ENCODE measurements around the gene SLC5A7.

The SLC5A7 gene

DNA sequence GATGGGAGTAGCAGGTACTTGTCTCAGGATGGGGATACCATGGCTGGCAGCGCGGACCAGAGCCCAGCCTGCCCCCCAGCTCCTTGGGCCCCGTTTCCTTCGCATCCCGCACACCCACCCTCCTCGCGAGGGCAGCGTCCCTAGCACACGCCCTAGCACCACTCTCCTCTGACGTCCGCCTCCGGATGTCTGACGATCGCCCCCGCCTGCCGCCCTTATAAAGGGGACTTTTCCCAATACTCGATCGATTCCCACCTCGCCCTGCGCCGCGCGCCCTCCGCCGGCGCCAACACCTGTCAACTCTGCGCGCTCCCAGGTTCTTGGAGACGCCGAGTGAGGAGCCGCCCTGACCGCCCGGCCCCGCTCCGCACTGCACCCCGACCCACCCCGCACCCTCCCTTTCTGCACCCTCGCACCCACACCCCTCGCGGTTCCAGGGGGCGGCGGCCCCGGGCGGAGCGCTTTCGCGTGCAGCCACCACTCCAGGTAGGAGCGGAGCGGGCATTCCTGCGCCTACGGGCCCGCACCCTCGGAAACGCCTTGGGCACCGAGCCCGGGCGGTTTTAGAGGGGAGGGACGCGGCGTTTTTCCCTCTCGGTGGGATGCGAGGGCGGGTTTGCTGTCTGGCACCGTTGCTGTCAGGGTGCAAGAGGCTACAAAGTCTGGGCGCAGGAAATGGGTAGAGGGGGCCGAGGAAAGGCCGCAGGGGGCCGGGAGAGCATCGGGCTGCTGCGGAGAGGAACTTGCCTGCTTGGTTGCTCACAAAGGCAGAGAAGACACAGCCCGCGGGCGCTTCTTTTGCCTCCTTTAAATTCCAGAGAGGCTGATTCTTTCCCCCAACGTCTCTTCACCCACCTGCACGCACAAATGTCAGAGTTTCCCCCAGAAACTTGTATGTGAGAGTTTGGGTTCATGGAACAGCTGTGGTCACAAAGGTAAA lies at the start of gene SLC5A7:
Gene SLC5A7, plus strand, starts transcription at position 247 of the 940 bp plus-strand sequence. CDS start 1,632 bp downstream, outside the sequence.
- DNase-seq (ENCODE audit: low read depth), result no peak

DNA sequence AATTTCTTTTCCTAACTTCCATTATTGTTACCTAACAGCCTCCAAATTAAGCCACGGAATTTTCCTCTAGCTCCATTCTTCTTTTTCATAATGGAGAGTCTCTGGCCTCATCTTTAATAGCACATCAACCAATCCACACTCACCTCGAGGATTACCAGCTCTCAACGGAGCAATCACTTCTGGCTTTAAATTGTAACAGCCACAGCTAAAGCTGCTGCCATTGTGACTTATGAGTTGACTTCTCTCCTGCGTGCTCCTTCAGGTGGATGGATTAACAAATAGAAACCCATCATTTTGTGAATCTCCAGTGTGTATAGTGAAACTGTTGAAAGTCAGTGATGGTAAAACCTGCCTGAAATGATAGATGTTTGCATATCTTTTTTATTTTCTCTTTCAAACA lies 24.9 kb upstream of the SLC5A7 start:
- no peak for DNase-seq (ENCODE audit: low read depth)

DNA sequence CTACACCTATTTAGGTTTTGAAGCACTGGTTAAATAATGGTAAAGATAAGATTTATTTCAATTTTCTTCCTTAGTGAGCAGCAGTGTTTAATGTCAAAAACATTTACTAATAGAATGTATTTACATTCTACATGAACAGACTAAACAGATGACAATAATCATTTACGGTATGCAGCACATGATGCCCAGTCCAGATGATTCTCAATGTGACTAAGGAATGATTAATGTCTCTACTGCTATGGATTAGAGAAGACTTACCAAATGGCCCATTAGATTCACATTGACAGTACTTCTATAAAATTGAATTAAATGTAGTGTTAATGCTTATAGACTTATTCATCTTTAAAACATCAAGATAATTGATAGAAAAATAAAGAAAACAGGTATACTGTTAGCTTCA lies 22.1 kb upstream of the SLC5A7 start:
- no peak for DNase-seq (ENCODE audit: low read depth)

DNA sequence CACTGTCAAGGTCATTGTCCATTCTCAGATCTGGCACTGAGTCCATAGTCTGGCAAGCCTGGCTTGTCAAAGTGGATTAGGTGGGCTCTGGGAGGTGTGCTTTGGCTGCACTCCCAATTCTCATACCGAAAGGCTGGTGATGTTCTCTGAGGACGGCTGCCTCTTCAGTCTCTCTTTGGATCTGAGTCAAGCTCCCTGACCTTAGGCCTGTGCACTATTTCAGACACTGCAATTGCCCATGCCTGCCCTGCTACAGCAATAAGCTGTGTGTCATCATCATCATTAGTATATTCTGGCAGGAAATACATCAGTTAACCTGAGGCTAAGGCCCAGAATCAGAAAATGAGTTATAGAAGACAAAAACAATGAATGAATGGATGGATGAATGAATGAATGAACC lies 1.6 kb upstream of the SLC5A7 start:
- no peak for DNase-seq (ENCODE audit: low read depth)

DNA sequence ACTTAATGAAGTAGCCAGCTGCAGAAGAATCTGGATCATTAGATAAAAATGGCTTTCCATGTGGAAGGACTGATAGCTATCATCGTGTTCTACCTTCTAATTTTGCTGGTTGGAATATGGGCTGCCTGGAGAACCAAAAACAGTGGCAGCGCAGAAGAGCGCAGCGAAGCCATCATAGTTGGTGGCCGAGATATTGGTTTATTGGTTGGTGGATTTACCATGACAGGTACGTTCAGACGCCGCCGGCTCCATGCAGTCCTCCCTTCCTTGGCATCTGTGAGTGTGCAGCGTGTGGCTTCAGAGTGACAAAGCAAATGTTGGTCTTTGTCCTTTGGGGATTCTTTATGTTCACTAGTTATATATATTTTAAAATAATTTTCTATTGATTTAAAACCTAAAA lies 1.8 kb downstream of the SLC5A7 start:
- DNase-seq (ENCODE audit: low read depth), result no peak

- DNase-seq (ENCODE audit: low read depth), result no peak
Measured at GRCh38 chr2:107989445-107989844, 3.1 kb downstream of the SLC5A7 start.

GRCh38 chr2:107990718-107991117 lies 4.4 kb downstream of the SLC5A7 start:
- no peak for DNase-seq (ENCODE audit: low read depth)

- DNase-seq (ENCODE audit: low read depth), result no peak
Measured at GRCh38 chr2:107992069-107992468, 5.7 kb downstream of the SLC5A7 start.

- no peak for DNase-seq (ENCODE audit: low read depth)
Measured at GRCh38 chr2:107999158-107999557, 12.8 kb downstream of the SLC5A7 start.

DNA sequence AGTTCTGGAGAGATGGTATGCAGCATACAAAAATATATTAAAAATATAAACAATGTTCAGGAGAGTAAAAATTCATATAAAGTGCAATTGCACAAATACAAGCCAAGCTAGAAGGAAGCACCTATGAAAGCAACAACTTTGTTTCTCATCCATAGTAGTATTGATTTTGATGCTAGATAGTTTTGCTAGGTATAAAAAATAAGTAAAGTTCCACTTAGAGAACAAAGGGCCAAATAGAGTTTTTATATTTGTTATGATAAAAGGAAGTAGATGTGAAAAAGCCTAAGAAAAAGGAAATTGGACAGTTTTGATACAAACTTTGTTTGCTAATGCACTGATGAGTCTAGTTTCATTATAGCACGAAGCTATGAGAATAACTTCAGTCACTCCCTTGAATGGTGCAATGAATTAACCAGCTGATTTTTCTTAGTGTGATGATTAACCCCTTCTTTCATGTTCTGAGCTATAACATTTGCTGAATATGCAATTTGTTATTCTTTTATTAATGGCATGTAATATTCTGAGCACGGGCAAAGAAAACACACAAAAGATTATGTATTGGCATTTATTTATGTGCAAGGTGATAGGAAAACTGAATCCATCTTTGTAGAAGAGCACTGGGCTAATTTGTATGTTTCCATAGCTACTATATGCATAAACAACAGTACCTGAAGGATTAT lies 24.7 kb downstream of the SLC5A7 start:
- no peak for DNase-seq (ENCODE audit: low read depth)

GRCh38 chr2:108013305-108013704 lies 27.0 kb downstream of the SLC5A7 start:
- DNase-seq (ENCODE audit: low read depth), result no peak

DNA sequence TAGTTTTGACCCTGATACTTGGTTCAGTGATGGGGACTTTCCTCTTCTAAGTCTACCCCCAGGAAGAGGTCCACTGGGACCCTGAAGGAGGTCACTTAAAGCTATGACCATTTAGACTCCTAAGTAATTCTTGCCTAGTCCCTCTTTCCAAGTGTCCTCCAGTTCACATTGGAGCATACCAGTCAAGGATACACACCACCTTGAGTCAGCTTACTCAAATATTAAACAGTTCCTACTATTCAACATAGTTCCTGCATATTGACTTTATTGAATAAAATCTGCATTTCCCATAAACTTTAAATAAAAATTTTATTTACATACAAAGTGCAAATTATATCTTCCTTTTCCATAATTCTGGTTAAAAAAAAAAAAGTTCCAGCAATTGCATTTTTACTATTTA lies 36.3 kb downstream of the SLC5A7 start:
- no peak for DNase-seq (ENCODE audit: low read depth)

DNA sequence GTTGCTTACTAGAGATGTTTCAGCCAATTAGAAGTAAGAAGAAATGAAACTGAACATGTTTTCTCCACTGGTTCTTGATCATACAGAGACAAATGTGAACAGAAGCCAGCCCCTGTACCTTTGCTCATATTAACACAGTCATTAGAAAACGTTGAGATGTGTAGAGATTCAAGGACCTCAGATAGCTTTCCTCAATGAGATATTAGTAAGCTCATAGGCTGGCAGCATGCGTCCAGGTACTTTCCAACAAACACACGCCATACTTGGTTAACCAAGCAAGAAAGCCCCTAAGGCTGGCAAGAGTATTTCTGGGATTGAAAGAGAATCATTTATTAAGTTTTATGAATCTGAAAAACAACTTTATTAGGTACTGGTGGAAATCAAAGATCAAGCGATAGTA lies 37.5 kb downstream of the SLC5A7 start:
- DNase-seq (ENCODE audit: low read depth), result no peak

GRCh38 chr2:108026092-108026794 lies 39.9 kb downstream of the SLC5A7 start:
- no peak for DNase-seq (ENCODE audit: low read depth)

GRCh38 chr2:108029496-108029895 lies 43.2 kb downstream of the SLC5A7 start:
- DNase-seq (ENCODE audit: low read depth), result no peak

DNA sequence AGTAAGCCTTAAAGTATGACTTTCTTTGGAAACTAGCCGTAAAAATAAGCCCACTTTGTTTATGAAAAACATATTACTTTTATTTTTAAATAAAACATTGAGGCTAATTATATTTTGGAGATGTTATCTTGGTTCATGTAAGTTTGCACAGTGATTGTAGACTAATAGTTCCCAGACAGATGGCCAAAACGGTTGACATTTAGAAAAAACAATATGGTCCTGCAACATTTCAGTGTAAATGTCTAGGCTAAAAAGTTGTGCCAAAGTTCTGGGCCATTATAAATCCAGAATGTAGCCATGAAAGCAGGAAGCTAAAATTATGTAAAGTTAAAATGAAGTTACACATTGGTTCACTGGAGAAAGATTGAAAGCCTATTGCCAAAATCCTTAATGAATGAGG lies 43.6 kb downstream of the SLC5A7 start:
- no peak for DNase-seq (ENCODE audit: low read depth)

DNA sequence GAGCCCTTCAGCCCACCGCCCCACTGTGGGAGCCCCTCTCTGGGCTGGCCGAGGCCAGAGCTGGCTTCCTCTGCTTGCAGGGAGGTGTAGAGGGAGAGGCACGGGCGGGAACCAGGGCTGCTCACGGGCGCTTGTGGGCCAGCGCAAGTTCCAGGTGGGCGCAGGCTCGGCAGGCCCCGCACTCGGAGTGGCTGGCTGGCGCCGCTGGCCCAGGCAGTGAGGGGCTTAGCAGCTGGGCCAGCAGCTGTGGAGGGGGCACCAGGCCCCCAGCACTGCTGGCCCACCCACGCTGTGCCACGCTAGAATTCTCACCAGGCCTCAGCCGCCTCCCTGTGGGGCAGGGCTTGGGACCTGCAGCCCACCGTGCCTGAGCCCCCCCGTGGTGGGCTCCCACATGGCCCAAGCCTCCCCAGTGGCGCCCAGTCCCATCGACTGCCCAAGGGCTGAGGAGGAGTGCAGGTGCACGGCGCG lies 45.2 kb downstream of the SLC5A7 start:
- no peak for DNase-seq (ENCODE audit: low read depth)

GRCh38 chr2:108034843-108035242 lies 48.5 kb downstream of the SLC5A7 start:
- no peak for DNase-seq (ENCODE audit: low read depth)

- DNase-seq (ENCODE audit: low read depth), result no peak
Measured at GRCh38 chr2:108048752-108049151, 62.4 kb downstream of the SLC5A7 start.

- no peak for DNase-seq (ENCODE audit: low read depth)
Measured at GRCh38 chr2:108058576-108059137, 72.3 kb downstream of the SLC5A7 start.

GRCh38 chr2:108061439-108062042 lies 75.2 kb downstream of the SLC5A7 start:
- no peak for DNase-seq (ENCODE audit: low read depth)
